AG09309 (cell line): ENCODE data around the gene CPN2.

ENCODE experiments used
- DNase-seq: peaks from one replicate; pipeline ENCODE4 v3.0.0-alpha.2; 2010; ENCODE audit warnings: low read depth
- H3K4me3 ChIP-seq: 2 replicates; pipeline ENCODE4 v1.5.1; 2011; ENCODE audit warnings: mild to moderate bottlenecking, low read depth, low read length, moderate library complexity; ENCODE audit not compliant: control insufficient read depth
- TF ChIP-seq, protein P1 (sequence below): IDR thresholded peaks from 2 replicates; pipeline ENCODE4 v1.5.1; 2011; ENCODE audit warnings: mild to moderate bottlenecking, low read depth, low read length, inconsistent platforms; ENCODE audit not compliant: insufficient read depth, control insufficient read depth; ENCODE audit errors: missing control alignments

The CPN2 gene

DNA sequence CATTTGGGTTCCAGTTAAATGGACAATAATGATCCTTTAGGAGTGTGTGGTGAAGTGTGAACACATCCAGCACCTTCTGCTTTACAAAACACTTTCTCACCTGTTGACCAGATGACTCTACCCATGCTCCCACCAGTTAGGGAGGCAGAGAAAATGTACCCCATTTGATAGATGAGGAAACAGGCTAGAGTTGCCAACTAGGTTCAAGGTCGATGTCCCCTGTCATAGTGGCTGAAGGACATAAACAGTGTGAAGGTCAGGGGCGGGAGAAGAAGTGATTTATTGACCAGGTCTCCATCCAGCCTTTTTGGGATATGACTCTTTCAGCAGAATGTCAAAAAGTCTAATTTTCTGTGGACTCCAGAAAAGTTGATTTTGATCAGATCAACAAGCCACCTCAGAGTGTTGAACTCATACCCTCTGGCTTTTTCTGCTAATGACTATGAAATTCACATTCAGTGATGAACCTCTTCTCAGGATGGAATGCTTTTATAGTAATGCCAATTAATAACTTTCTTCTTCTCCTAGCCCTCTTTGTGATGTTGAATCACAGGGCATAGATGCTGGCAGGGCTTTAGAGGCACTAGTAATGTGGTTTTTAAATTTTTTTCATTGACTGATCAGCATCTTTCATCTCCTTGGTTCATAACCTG is 57.5 kb downstream of the CPN2 start:
- DNase-seq: no peak
- TF ChIP-seq, protein P1, sequence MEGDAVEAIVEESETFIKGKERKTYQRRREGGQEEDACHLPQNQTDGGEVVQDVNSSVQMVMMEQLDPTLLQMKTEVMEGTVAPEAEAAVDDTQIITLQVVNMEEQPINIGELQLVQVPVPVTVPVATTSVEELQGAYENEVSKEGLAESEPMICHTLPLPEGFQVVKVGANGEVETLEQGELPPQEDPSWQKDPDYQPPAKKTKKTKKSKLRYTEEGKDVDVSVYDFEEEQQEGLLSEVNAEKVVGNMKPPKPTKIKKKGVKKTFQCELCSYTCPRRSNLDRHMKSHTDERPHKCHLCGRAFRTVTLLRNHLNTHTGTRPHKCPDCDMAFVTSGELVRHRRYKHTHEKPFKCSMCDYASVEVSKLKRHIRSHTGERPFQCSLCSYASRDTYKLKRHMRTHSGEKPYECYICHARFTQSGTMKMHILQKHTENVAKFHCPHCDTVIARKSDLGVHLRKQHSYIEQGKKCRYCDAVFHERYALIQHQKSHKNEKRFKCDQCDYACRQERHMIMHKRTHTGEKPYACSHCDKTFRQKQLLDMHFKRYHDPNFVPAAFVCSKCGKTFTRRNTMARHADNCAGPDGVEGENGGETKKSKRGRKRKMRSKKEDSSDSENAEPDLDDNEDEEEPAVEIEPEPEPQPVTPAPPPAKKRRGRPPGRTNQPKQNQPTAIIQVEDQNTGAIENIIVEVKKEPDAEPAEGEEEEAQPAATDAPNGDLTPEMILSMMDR: no peak
- no peak overlapping the region for H3K4me3 ChIP-seq

DNA sequence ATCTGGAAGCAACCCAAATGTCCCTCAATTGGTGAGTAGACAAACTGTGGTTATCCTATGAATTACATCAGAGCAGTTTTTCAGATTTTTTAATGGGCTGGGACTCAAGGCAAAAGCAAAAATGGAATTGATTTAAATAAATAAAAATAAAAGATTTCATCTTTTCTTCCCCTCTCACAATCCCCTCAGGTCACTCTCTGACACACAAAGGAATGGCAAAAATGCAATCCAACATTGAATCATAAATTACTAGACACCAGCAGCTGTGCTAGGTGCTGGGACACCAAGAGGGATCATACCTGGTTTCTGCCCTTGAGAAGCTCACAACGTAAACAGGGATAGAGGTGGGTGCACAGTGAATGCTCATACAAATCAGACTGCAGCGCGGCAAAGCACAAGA is 58.8 kb downstream of the CPN2 start:
- H3K4me3 ChIP-seq: no peak overlapping the region
- DNase-seq: no peak
- TF ChIP-seq, protein P1: no peak
